HepG2 (cell line): ENCODE data around the gene PWP1. TPM values are rescaled to one million over a fixed set of nuclear protein-coding genes. Genes with fewer than 3 reads are reported as not detected.

Source experiments
- ELF3 ChIP-seq: IDR thresholded peaks from 2 replicates; pipeline ENCODE4 v1.6.1; 2016; ENCODE audit warnings: missing genetic modification reagents, missing compliant biosample characterization
- FOXA1 ChIP-seq, 2 experiments: fragments of 450-650 bp in 1 of 2; sonication (generic) in 1 of 2; formaldehyde crosslinking in 1 of 2; IDR thresholded peaks; 2 replicates each; pipeline versions ENCODE4 v1.4.0 to v1.6.1; 2016 to 2020; ENCODE audit warnings: missing genetic modification reagents in 1 of 2
- LCORL ChIP-seq, 2 experiments: fragments of 450-650 bp in 1 of 2; sonication (generic) in 1 of 2; formaldehyde crosslinking in 1 of 2; IDR thresholded peaks; 2 replicates each; pipeline versions ENCODE4 v1.5.0 to v1.6.1; 2017 to 2020; ENCODE audit warnings: antibody characterized with exemption in 1 of 2, missing genetic modification reagents in 1 of 2
- MIER3 ChIP-seq: IDR thresholded peaks from 2 replicates; pipeline ENCODE4 v1.6.1; 2016; ENCODE audit warnings: missing compliant biosample characterization, borderline replicate concordance
- NFE2L1 ChIP-seq: sonication (generic); formaldehyde crosslinking; IDR thresholded peaks from 2 replicates; pipeline ENCODE4 v1.4.0; 2020; ENCODE audit warnings: missing genetic modification reagents, mild to moderate bottlenecking, borderline replicate concordance
- NFE2L2 ChIP-seq: fragments of 150-350 bp; IDR thresholded peaks from 2 replicates; pipeline ENCODE4 v1.6.1; 2014; ENCODE audit warnings: low read length
- NFYB ChIP-seq: sonication (generic); formaldehyde crosslinking; IDR thresholded peaks from 2 replicates; pipeline ENCODE4 v1.4.0; 2020; ENCODE audit warnings: missing genetic modification reagents
- REXO4 ChIP-seq: sonication (generic); formaldehyde crosslinking; IDR thresholded peaks from 2 replicates; pipeline ENCODE4 v1.8.0; 2022; ENCODE audit warnings: missing genetic modification reagents, mild to moderate bottlenecking, borderline replicate concordance
- SOX13 ChIP-seq, 3 experiments: fragments of 450-650 bp in 1 of 3; sonication (generic) in 1 of 3; formaldehyde crosslinking in 1 of 3; IDR thresholded peaks in 2 of 3; conservative IDR thresholded peaks in 1 of 3; 2 replicates each; pipeline versions ENCODE4 v1.5.0 to v1.6.1; 2016 to 2020; ENCODE audit warnings: antibody characterized with exemption in 1 of 3, mild to moderate bottlenecking in 1 of 3, missing compliant biosample characterization in 1 of 3, missing genetic modification reagents in 1 of 3, moderate library complexity in 1 of 3
- SRY ChIP-seq: sonication (generic); formaldehyde crosslinking; IDR thresholded peaks from 2 replicates; pipeline ENCODE4 v1.8.0; 2022; ENCODE audit warnings: mild to moderate bottlenecking, missing genetic modification reagents
- TAF1 ChIP-seq: sonication (generic); formaldehyde crosslinking; IDR thresholded peaks from 2 replicates; pipeline ENCODE4 v1.4.0; 2020; ENCODE audit warnings: missing genetic modification reagents
- TBP ChIP-seq: sonication (generic); formaldehyde crosslinking; IDR thresholded peaks from 2 replicates; pipeline ENCODE4 v1.5.0; 2020; ENCODE audit warnings: missing genetic modification reagents
- TCF7 ChIP-seq: sonication (generic); IDR thresholded peaks from 2 replicates; pipeline ENCODE4 v1.6.1; 2016; ENCODE audit warnings: antibody characterized with exemption, low read depth
- TOE1 ChIP-seq: sonication (generic); formaldehyde crosslinking; IDR thresholded peaks from 2 replicates; pipeline ENCODE4 v1.4.0; 2020; ENCODE audit warnings: mild to moderate bottlenecking, missing genetic modification reagents
- ZBTB1 ChIP-seq: sonication (generic); formaldehyde crosslinking; IDR thresholded peaks from 2 replicates; pipeline ENCODE4 v1.4.0; 2020; ENCODE audit warnings: missing genetic modification reagents, borderline replicate concordance
- ZBTB7A ChIP-seq: sonication (generic); formaldehyde crosslinking; IDR thresholded peaks from 2 replicates; pipeline ENCODE4 v1.8.0; 2022; ENCODE audit warnings: mild to moderate bottlenecking, missing genetic modification reagents
- ZBTB7B ChIP-seq: sonication (generic); formaldehyde crosslinking; IDR thresholded peaks from 2 replicates; pipeline ENCODE4 v1.4.0; 2020; ENCODE audit warnings: missing genetic modification reagents
- ZFP82 ChIP-seq: sonication (generic); formaldehyde crosslinking; IDR thresholded peaks from 2 replicates; pipeline ENCODE4 v1.5.1; 2020; ENCODE audit warnings: mild to moderate bottlenecking, missing genetic modification reagents, borderline replicate concordance
- ZNF205 ChIP-seq: IDR thresholded peaks from 2 replicates; pipeline ENCODE4 v1.6.1; 2018; ENCODE audit warnings: missing biosample characterization, missing genetic modification reagents
- ZNF251 ChIP-seq: sonication (generic); formaldehyde crosslinking; IDR thresholded peaks from 2 replicates; pipeline ENCODE4 v1.9.0; 2021; ENCODE audit warnings: mild to moderate bottlenecking, missing genetic modification reagents
- ZNF382 ChIP-seq: sonication (generic); formaldehyde crosslinking; IDR thresholded peaks from 2 replicates; pipeline ENCODE4 v1.5.0; 2020; ENCODE audit warnings: missing genetic modification reagents, mild to moderate bottlenecking, borderline replicate concordance
- ZNF75D ChIP-seq: sonication (generic); formaldehyde crosslinking; IDR thresholded peaks from 2 replicates; pipeline ENCODE4 v1.8.1; 2023; ENCODE audit warnings: missing genetic modification reagents, mild to moderate bottlenecking, borderline replicate concordance
- ZNF773 ChIP-seq: sonication (generic); formaldehyde crosslinking; IDR thresholded peaks from 2 replicates; pipeline ENCODE4 v1.4.0; 2020; ENCODE audit warnings: missing genetic modification reagents, borderline replicate concordance
- ZNF816 ChIP-seq: sonication (generic); formaldehyde crosslinking; IDR thresholded peaks from 2 replicates; pipeline ENCODE4 v1.8.0; 2022; ENCODE audit warnings: missing genetic modification reagents, mild to moderate bottlenecking, borderline replicate concordance
- ZSCAN22 ChIP-seq: sonication (generic); formaldehyde crosslinking; IDR thresholded peaks from 2 replicates; pipeline ENCODE4 v1.4.0; 2020; ENCODE audit warnings: mild to moderate bottlenecking, missing genetic modification reagents
- polyA plus RNA-seq, 8 experiments: library from polyadenylated mRNA; depleted of rRNA in 3 of 8; stranded (reverse) in 7 of 8; unstranded in 1 of 8; fragments of >200 nt; fragmentation: Illumina TruSeq in 4 of 8; extraction: Trizol in 4 of 8; gene quantifications; 2 replicates each; pipeline versions ENCODE4 v1.2.1 to v1.2.3, GENCODE V29; 2011 to 2016; ENCODE audit warnings: low read depth in 4 of 8, missing spikeins in 1 of 8, mixed read lengths in 1 of 8; ENCODE audit not compliant: insufficient read depth in 1 of 8
- total RNA-seq, 5 experiments: library from RNA; depleted of rRNA; stranded (reverse); fragments of >200 nt; fragmentation: Illumina TruSeq; extraction: Trizol; gene quantifications; 2 replicates each; pipeline ENCODE4 v1.2.3, GENCODE V29; 2016; ENCODE audit warnings: low read depth in 1 of 5
- TF ChIP-seq, protein P1 (sequence below): sonication (generic); formaldehyde crosslinking; IDR thresholded peaks from 2 replicates; pipeline ENCODE4 v1.9.0; 2022; ENCODE audit warnings: missing genetic modification reagents, mild to moderate bottlenecking, borderline replicate concordance
- TF ChIP-seq, protein P2 (sequence below): sonication (generic); formaldehyde crosslinking; IDR thresholded peaks from 2 replicates; pipeline ENCODE4 v1.4.0; 2020; ENCODE audit warnings: missing genetic modification reagents, borderline replicate concordance

The PWP1 gene
- total and polyA plus RNA-seq, 2 of the 13 experiments (the other 11 are each of a cell fraction or from before 2014, with no cell fraction given), result 65.9 to 70.2 TPM

DNA sequence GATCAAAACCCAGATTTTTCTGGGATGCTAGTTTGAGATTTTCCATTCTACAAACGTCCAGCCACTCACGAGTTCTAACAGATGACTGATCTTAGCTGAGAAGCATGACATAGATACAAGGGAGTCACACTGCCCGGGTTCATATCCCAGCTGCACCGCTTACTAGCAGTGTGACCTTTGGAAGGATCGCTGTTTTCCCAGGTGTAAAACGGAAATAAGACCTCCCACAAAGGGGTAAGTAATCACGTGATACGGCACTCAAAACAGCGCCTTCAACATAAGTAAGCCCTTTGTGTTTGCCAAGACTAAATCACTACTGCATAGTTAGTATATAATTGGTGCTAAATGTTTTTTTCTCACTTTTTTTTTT, 624 bp upstream of the PWP1 start (continued):
- TF ChIP-seq FOXA1 (IDR thresholded peaks at IDR 0.05) (no peak), FOXA1 (CRISPR knock-in tag; IDR thresholded peaks at IDR 0.05) (peak; percentile 6; the same call in 1 of the 2 replicates), TOE1 (CRISPR knock-in tag) (no peak), ZNF816 (CRISPR knock-in tag) (no peak; the same call in 1 of the 2 replicates), ZBTB7B (CRISPR knock-in tag) (no peak), MIER3 (CRISPR knock-in tag) (peak; percentile 25; the same call in 1 of the 2 replicates), NFE2L1 (CRISPR knock-in tag) (no peak), SRY (CRISPR knock-in tag) (no peak), SOX13 (IDR thresholded peaks at IDR 0.05) (no peak), SOX13 (CRISPR knock-in tag; conservative IDR thresholded peaks at IDR 0.05 in 1 of 2, IDR thresholded peaks at IDR 0.05 in 1 of 2) (peak in 1 of 2 experiments; percentile 60; a peak in 2 of 4 replicates), ZNF75D (no peak), NFE2L2 (no peak), LCORL (IDR thresholded peaks at IDR 0.05) (no peak; the same call in none of the 2 replicates), LCORL (CRISPR knock-in tag; IDR thresholded peaks at IDR 0.05) (no peak), ZNF382 (CRISPR knock-in tag) (no peak), ZNF205 (CRISPR knock-in tag) (peak; percentile 55), REXO4 (CRISPR knock-in tag) (no peak), TBP (CRISPR knock-in tag) (no peak), ZBTB1 (CRISPR knock-in tag) (no peak), NFYB (no peak), ZSCAN22 (no peak), ZBTB7A (CRISPR knock-in tag) (no peak), ZNF251 (CRISPR knock-in tag) (no peak), ZFP82 (CRISPR knock-in tag) (no peak), ZNF773 (no peak), ELF3 (CRISPR knock-in tag) (peak; percentile 55), TCF7 (no peak), TAF1 (CRISPR knock-in tag) (no peak; the same call in 1 of the 2 replicates)
- TF ChIP-seq, protein P1, sequence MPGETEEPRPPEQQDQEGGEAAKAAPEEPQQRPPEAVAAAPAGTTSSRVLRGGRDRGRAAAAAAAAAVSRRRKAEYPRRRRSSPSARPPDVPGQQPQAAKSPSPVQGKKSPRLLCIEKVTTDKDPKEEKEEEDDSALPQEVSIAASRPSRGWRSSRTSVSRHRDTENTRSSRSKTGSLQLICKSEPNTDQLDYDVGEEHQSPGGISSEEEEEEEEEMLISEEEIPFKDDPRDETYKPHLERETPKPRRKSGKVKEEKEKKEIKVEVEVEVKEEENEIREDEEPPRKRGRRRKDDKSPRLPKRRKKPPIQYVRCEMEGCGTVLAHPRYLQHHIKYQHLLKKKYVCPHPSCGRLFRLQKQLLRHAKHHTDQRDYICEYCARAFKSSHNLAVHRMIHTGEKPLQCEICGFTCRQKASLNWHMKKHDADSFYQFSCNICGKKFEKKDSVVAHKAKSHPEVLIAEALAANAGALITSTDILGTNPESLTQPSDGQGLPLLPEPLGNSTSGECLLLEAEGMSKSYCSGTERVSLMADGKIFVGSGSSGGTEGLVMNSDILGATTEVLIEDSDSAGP (CRISPR knock-in tag), result no peak
- TF ChIP-seq, protein P2, sequence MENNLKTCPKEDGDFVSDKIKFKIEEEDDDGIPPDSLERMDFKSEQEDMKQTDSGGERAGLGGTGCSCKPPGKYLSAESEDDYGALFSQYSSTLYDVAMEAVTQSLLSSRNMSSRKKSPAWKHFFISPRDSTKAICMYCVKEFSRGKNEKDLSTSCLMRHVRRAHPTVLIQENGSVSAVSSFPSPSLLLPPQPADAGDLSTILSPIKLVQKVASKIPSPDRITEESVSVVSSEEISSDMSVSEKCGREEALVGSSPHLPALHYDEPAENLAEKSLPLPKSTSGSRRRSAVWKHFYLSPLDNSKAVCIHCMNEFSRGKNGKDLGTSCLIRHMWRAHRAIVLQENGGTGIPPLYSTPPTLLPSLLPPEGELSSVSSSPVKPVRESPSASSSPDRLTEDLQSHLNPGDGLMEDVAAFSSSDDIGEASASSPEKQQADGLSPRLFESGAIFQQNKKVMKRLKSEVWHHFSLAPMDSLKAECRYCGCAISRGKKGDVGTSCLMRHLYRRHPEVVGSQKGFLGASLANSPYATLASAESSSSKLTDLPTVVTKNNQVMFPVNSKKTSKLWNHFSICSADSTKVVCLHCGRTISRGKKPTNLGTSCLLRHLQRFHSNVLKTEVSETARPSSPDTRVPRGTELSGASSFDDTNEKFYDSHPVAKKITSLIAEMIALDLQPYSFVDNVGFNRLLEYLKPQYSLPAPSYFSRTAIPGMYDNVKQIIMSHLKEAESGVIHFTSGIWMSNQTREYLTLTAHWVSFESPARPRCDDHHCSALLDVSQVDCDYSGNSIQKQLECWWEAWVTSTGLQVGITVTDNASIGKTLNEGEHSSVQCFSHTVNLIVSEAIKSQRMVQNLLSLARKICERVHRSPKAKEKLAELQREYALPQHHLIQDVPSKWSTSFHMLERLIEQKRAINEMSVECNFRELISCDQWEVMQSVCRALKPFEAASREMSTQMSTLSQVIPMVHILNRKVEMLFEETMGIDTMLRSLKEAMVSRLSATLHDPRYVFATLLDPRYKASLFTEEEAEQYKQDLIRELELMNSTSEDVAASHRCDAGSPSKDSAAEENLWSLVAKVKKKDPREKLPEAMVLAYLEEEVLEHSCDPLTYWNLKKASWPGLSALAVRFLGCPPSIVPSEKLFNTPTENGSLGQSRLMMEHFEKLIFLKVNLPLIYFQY, result peak; percentile 18; the same call in 1 of the 2 replicates
